ENCODE results near the gene CDK5. TPM values are rescaled to one million over a fixed set of nuclear protein-coding genes. Genes with fewer than 3 reads are reported as not detected.

The CDK5 gene
- total RNA-seq, 1 experiment from 2014 or later = 19.8 TPM

GRCh38 chr7:151045967-151046366, 11.7 kb downstream of the CDK5 start:
- no peak overlapping the region for H3K9ac ChIP-seq (ENCODE audit: low read length)
- H3K9me3 ChIP-seq (ENCODE audit: control insufficient read depth in 1 of 2, insufficient read depth in 1 of 2, low read depth in 1 of 2, low read length in 2 of 2) = no peaks in the 10 kb centered on the region
- no peak overlapping the region for H3K27ac ChIP-seq (ENCODE audit: low read depth, low read length)
- H3K27me3 ChIP-seq (ENCODE audit: insufficient read depth, low read length) = no peaks in the 10 kb centered on the region
- ATAC-seq = no peak
- DNase-seq (ENCODE audit: low read depth, low spot score) = no peak
- H3K4me1 ChIP-seq (ENCODE audit: control insufficient read depth in 1 of 2, insufficient read depth in 2 of 2, low read length in 2 of 2) = no peaks in the 10 kb centered on the region
- ChIA-PET POLR2A (no interaction called here), CTCF (no interaction called here), RAD21 (ENCODE audit: low non-redundant PET in 1 of 2, low total read pairs in 2 of 2, uncharacterized antibody in 2 of 2, unreplicated experiment in 2 of 2) (no interaction called here)
- no peak overlapping the region for H2AFZ ChIP-seq (ENCODE audit: low read depth, low read length, poor library complexity, severe bottlenecking)
- H3K36me3 ChIP-seq (ENCODE audit: control insufficient read depth in 1 of 2, insufficient read depth in 2 of 2, low read length in 2 of 2) = no peaks in the 10 kb centered on the region
- no peaks in the 10 kb centered on the region for H4K20me1 ChIP-seq (ENCODE audit: insufficient read depth)
- no peaks in the 10 kb centered on the region for H3K79me2 ChIP-seq (ENCODE audit: insufficient read depth, low read length)
- no peak overlapping the region for H3K4me2 ChIP-seq (ENCODE audit: low read length)
- no peak for TF ChIP-seq ZBTB33 (IDR thresholded peaks at IDR 0.05; ENCODE audit: extremely low read depth, insufficient replicate concordance, low read length)
- TF ChIP-seq EGR1 (IDR thresholded peaks at IDR 0.05; ENCODE audit: low read depth) = no peak
- TF ChIP-seq SIN3A (IDR thresholded peaks at IDR 0.05; ENCODE audit: low read depth) = no peak
- no peak for TF ChIP-seq TCF7L2 (IDR thresholded peaks at IDR 0.05; ENCODE audit: borderline replicate concordance, extremely low read depth, insufficient read depth, insufficient read length)
- TF ChIP-seq ELF1 (IDR thresholded peaks at IDR 0.05; ENCODE audit: borderline replicate concordance, low read depth) = no peak
- no peak for TF ChIP-seq ZNF274 (IDR thresholded peaks at IDR 0.05; ENCODE audit: low read depth, low read length)
- no peak for TF ChIP-seq JUND (IDR thresholded peaks at IDR 0.05)
- TF ChIP-seq CTCF (IDR thresholded peaks at IDR 0.05 in 2 of 3, conservative IDR thresholded peaks at IDR 0.05 in 1 of 3; ENCODE audit: borderline replicate concordance in 1 of 3, insufficient read depth in 1 of 3, low read depth in 2 of 3, low read length in 2 of 3) = no peak
- TF ChIP-seq EZH2phosphoT487 (IDR thresholded peaks at IDR 0.05; ENCODE audit: borderline replicate concordance) = no peak
- TF ChIP-seq RAD21 (IDR thresholded peaks at IDR 0.05; ENCODE audit: low read depth) = no peak
- TF ChIP-seq POLR2A (IDR thresholded peaks at IDR 0.05; ENCODE audit: borderline replicate concordance, extremely low read depth, insufficient read depth, insufficient read length) = no peak
- no peak for TF ChIP-seq EZH2 (IDR thresholded peaks at IDR 0.05)
- no TSS peak for BruUV-seq (replicated peaks)
- no peaks in the 10 kb centered on the region for H3K9me2 ChIP-seq (ENCODE audit: insufficient read depth)
- no peak overlapping the region for H3K4me3 ChIP-seq (replicated peaks in 1 of 2; ENCODE audit: low read depth in 1 of 2, low read length in 2 of 2)
- intact Hi-C loops (cut with micrococcal nuclease) = no loop called here

Data from HCT116 (cell line).